CD4-positive, alpha-beta T cell treated with Interferon gamma for 1 hour (primary cell): ENCODE measurements around the gene MRPS18C.
"Not testable (repeated sequence)": the region's sequence is repeated elsewhere in the genome, so short reads cannot be mapped to it uniquely, and the experiment has no call there.

Experiments used
- DNase-seq: peaks from one replicate; pipeline ENCODE4 v3.0.0-alpha.2; 2020

The MRPS18C gene

GRCh38 chr4:83501671-83502070, 45.8 kb downstream of the MRPS18C start:
- not testable (repeated sequence) for DNase-seq

- peak; percentile 19 for DNase-seq
Measured at GRCh38 chr4:83503974-83504373, 48.1 kb downstream of the MRPS18C start.

- DNase-seq = no peak
Measured at GRCh38 chr4:83504503-83504902, 48.6 kb downstream of the MRPS18C start.

GRCh38 chr4:83504996-83505395, 49.1 kb downstream of the MRPS18C start:
- peak; percentile 3 for DNase-seq

- DNase-seq = peak; percentile 39
Measured at GRCh38 chr4:83509156-83509585, 53.3 kb downstream of the MRPS18C start.

- no peak for DNase-seq
Measured at GRCh38 chr4:83510442-83510841, 54.6 kb downstream of the MRPS18C start.
